ENCODE results near the gene TRIM58.

DNA sequence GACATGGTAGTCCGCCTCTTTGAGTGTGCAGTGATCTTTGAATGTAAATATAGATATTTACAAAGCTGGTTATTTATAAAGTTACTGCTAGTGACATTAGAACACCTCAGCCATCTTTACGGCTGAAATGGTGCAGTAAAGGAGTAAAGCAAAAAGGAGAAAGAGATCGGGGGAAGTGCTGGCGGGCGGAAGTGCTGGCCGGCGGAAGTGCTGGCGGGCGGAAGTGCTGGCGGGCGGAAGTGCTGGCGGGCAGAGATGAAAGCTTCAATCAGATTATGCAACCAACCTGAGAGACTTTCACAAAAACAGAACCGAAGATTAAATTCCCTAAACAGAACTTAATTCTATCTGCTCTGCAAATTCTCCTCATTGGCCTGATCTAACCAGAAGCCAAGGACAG lies 31.6 kb upstream of the TRIM58 start:
- TF ChIP-seq POLR2AphosphoS5 (IDR thresholded peaks at IDR 0.05) (no peak), CTCF (IDR thresholded peaks at IDR 0.05) (no peak), EP300 (IDR thresholded peaks at IDR 0.05) (no peak)
